ENCODE data around the gene RAVER2. TPM values are rescaled to one million over a fixed set of nuclear protein-coding genes. Genes with fewer than 3 reads are reported as not detected.
"Not testable (repeated sequence)": the region's sequence is repeated elsewhere in the genome, so short reads cannot be mapped to it uniquely, and the experiment has no call there.

The RAVER2 gene
- total RNA-seq, 2 experiments from 2014 or later: 0.08 TPM; not detected in 1

DNA sequence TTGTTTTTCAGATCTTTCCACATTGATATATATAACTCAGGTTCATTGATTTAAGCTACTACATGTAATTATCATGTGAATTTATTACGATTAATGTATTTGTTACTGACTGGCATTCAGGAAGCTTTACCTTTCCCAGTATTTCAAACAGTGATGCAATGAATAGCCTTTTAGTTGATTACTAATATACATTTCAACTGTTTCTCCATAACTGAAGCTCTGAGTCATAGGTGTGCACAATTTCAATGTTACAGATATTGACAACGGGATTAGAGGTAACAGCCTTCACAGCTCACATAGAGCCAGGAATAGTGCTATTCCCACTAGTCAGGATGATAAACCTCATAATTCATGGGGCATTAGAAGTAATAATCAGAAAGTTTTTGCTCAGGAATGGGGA lies 25.1 kb downstream of the RAVER2 start:
- Histone ChIP-seq H3K27ac (ENCODE audit: low read depth, low read length, poor library complexity, severe bottlenecking) (no peak overlapping the region), H3K79me2 (ENCODE audit: insufficient read depth, low read depth, low read length) (no peaks in the 10 kb centered on the region), H3K4me2 (ENCODE audit: low read length) (no peak overlapping the region), H3K9me2 (ENCODE audit: insufficient read depth, low read length) (no peaks in the 10 kb centered on the region), H3K4me1 (ENCODE audit: insufficient read depth, low read length, poor library complexity, severe bottlenecking) (no peaks in the 10 kb centered on the region), H3K4me3 (ENCODE audit: low read depth, low read length, poor library complexity, severe bottlenecking) (no peak overlapping the region), H3K9me3 (ENCODE audit: low read length) (no peaks in the 10 kb centered on the region), H4K20me1 (ENCODE audit: insufficient read depth, low read length) (no peaks in the 10 kb centered on the region), H3K36me3 (ENCODE audit: insufficient read depth, low read length) (no peaks in the 10 kb centered on the region), H2AFZ (ENCODE audit: low read length) (no peak overlapping the region)
- TF ChIP-seq, protein P1, sequence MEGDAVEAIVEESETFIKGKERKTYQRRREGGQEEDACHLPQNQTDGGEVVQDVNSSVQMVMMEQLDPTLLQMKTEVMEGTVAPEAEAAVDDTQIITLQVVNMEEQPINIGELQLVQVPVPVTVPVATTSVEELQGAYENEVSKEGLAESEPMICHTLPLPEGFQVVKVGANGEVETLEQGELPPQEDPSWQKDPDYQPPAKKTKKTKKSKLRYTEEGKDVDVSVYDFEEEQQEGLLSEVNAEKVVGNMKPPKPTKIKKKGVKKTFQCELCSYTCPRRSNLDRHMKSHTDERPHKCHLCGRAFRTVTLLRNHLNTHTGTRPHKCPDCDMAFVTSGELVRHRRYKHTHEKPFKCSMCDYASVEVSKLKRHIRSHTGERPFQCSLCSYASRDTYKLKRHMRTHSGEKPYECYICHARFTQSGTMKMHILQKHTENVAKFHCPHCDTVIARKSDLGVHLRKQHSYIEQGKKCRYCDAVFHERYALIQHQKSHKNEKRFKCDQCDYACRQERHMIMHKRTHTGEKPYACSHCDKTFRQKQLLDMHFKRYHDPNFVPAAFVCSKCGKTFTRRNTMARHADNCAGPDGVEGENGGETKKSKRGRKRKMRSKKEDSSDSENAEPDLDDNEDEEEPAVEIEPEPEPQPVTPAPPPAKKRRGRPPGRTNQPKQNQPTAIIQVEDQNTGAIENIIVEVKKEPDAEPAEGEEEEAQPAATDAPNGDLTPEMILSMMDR (conservative IDR thresholded peaks at IDR 0.05; ENCODE audit: low read length): no peak
- CTCF ChIA-PET (ENCODE audit: unreplicated experiment): no interaction called here
- no TSS peak for BruUV-seq (replicated peaks)
- POLR2A ChIA-PET: interaction anchor here (0.7 kb wide), 1 partner anchor 472 kb away, joined by 3 read pairs; no protein-coding TSS in a partner anchor
- DNase-seq (ENCODE audit: low spot score): no peak
- intact Hi-C loops (cut with micrococcal nuclease; ENCODE audit: unreplicated experiment): no loop called here

DNA sequence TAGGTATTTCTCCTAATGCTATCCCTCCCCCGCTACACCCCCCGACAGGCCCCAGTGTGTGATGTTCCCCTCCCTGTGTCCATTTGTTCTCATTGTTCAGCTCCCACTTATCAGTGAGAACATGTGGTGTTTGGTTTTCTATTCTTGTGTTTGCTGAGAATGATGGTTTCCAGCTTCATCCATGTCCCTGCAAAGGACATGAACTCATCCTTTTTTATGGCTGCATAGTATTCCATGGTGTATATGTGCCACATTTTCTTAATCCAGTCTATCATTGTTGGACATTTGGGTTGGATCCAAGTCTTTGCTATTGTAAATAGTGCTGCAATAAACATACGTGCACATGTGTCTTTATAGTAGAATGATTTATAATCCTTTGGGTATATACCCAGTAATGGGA lies 28.4 kb downstream of the RAVER2 start:
- H3K27ac ChIP-seq (ENCODE audit: low read depth, low read length, poor library complexity, severe bottlenecking); H3K9me2 ChIP-seq (ENCODE audit: insufficient read depth, low read length); H3K4me3 ChIP-seq (ENCODE audit: low read depth, low read length, poor library complexity, severe bottlenecking); H3K36me3 ChIP-seq (ENCODE audit: insufficient read depth, low read length); H3K79me2 ChIP-seq (ENCODE audit: insufficient read depth, low read depth, low read length); H4K20me1 ChIP-seq (ENCODE audit: insufficient read depth, low read length); CTCF ChIA-PET (ENCODE audit: unreplicated experiment); DNase-seq (ENCODE audit: low spot score); H3K4me2 ChIP-seq (ENCODE audit: low read length); BruUV-seq (replicated peaks); intact Hi-C loops (cut with micrococcal nuclease; ENCODE audit: unreplicated experiment); H2AFZ ChIP-seq (ENCODE audit: low read length); H3K4me1 ChIP-seq (ENCODE audit: insufficient read depth, low read length, poor library complexity, severe bottlenecking); H3K9me3 ChIP-seq (ENCODE audit: low read length): not testable (repeated sequence)
- POLR2A ChIA-PET: interaction anchor here (0.5 to 0.7 kb wide), 3 partner anchors 77 to 354 kb away, joined by 3 read pairs; no protein-coding TSS in a partner anchor

DNA sequence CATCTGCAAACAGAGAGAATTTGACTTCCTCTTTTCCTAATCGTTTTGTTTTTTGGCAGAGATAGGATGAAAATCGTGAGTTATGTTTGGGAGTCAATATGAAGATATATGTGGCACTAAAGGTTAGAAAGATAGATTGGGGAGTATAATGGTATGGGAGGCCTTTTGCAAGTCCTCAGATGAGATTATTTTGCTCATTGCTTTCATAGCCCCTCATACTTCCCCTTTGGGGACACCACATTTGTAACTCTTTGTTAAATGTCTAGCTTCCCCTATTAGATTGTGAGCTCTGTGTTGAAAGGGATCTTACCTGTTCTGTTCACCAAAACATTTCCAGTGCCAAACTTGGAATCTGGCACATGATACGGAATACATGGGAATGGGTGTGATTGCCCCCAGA lies 30.2 kb downstream of the RAVER2 start:
- Histone ChIP-seq H3K36me3 (ENCODE audit: insufficient read depth, low read length) (no peaks in the 10 kb centered on the region), H3K4me2 (ENCODE audit: low read length) (no peak overlapping the region), H3K4me3 (ENCODE audit: low read depth, low read length, poor library complexity, severe bottlenecking) (no peak overlapping the region), H3K27ac (ENCODE audit: low read depth, low read length, poor library complexity, severe bottlenecking) (no peak overlapping the region), H3K9me2 (ENCODE audit: insufficient read depth, low read length) (no peaks in the 10 kb centered on the region), H3K4me1 (ENCODE audit: insufficient read depth, low read length, poor library complexity, severe bottlenecking) (no peaks in the 10 kb centered on the region), H4K20me1 (ENCODE audit: insufficient read depth, low read length) (no peaks in the 10 kb centered on the region), H3K9me3 (ENCODE audit: low read length) (no peaks in the 10 kb centered on the region), H3K79me2 (ENCODE audit: insufficient read depth, low read depth, low read length) (no peaks in the 10 kb centered on the region), H2AFZ (ENCODE audit: low read length) (no peak overlapping the region)
- ChIA-PET CTCF (ENCODE audit: unreplicated experiment) (no interaction called here), POLR2A (no interaction called here)
- DNase-seq (ENCODE audit: low spot score): no peak
- TF ChIP-seq, protein P1 (conservative IDR thresholded peaks at IDR 0.05; ENCODE audit: low read length): no peak
- no peak for TF ChIP-seq EZH2phosphoT487 (IDR thresholded peaks at IDR 0.05; ENCODE audit: borderline replicate concordance, low read depth, low read length)
- BruUV-seq (replicated peaks): no TSS peak
- intact Hi-C loops (cut with micrococcal nuclease; ENCODE audit: unreplicated experiment): no loop called here

DNA sequence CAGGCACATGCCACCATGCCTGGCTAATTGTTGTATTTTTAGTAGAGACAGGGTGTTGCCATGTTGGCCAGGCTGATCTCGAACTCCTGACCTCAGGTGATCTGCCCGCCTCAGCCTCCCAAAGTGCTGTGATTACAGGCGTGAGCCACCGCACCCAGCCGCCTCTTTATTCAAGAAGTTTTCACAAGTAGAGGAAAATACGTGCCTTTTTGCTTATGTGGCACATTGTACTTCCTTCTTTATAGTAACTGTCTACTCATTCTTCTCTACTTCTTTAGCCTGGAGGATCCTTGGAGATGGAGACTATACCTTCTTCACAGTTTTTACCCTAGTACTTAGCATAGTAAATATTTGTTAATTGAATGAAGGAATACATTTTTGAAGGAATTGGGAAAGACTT lies 37.2 kb downstream of the RAVER2 start:
- intact Hi-C loops (cut with micrococcal nuclease; ENCODE audit: unreplicated experiment); POLR2A ChIA-PET: not testable (repeated sequence)

DNA sequence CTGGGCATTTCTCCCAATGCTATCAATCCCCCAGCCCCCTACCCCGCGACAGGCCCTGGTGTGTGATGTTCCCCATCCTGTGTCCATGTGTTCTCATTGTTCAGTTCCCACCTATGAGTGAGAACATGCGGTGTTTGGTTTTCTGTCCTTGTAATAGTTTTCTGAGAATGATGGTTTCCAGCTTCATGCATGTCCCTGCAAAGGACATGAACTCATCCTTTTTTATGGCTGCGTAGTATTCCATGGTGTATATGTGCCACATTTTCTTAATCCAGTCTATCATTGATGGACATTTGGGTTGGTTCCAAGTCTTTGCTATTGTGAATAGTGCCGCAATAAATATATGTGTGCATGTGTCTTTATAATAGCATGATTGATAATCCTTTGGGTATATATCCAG lies 38.0 kb downstream of the RAVER2 start:
- H3K79me2 ChIP-seq (ENCODE audit: insufficient read depth, low read depth, low read length); CTCF ChIA-PET (ENCODE audit: unreplicated experiment); POLR2A ChIA-PET; H3K4me2 ChIP-seq (ENCODE audit: low read length); H3K9me2 ChIP-seq (ENCODE audit: insufficient read depth, low read length); H3K36me3 ChIP-seq (ENCODE audit: insufficient read depth, low read length); intact Hi-C loops (cut with micrococcal nuclease; ENCODE audit: unreplicated experiment); H3K9me3 ChIP-seq (ENCODE audit: low read length); BruUV-seq (replicated peaks); H3K4me1 ChIP-seq (ENCODE audit: insufficient read depth, low read length, poor library complexity, severe bottlenecking); H2AFZ ChIP-seq (ENCODE audit: low read length); H3K27ac ChIP-seq (ENCODE audit: low read depth, low read length, poor library complexity, severe bottlenecking); H4K20me1 ChIP-seq (ENCODE audit: insufficient read depth, low read length); DNase-seq (ENCODE audit: low spot score); H3K4me3 ChIP-seq (ENCODE audit: low read depth, low read length, poor library complexity, severe bottlenecking): not testable (repeated sequence)

More for the DNA sequence above, 37.2 kb downstream of the RAVER2 start:
- H3K27ac ChIP-seq (ENCODE audit: low read depth, low read length, poor library complexity, severe bottlenecking); H3K79me2 ChIP-seq (ENCODE audit: insufficient read depth, low read depth, low read length); H2AFZ ChIP-seq (ENCODE audit: low read length); H3K36me3 ChIP-seq (ENCODE audit: insufficient read depth, low read length); H3K9me3 ChIP-seq (ENCODE audit: low read length); BruUV-seq (replicated peaks); H3K9me2 ChIP-seq (ENCODE audit: insufficient read depth, low read length); H4K20me1 ChIP-seq (ENCODE audit: insufficient read depth, low read length); DNase-seq (ENCODE audit: low spot score); H3K4me1 ChIP-seq (ENCODE audit: insufficient read depth, low read length, poor library complexity, severe bottlenecking); H3K4me2 ChIP-seq (ENCODE audit: low read length); H3K4me3 ChIP-seq (ENCODE audit: low read depth, low read length, poor library complexity, severe bottlenecking); CTCF ChIA-PET (ENCODE audit: unreplicated experiment): not testable (repeated sequence)
